HG03432 (cell line): ENCODE results near the gene IL1RL1.

ENCODE experiments used
- ATAC-seq: cut with Tn5 transposase; IDR thresholded peaks from one replicate; pipeline ENCODE4 v1.9.1; 2021; ENCODE audit warnings: mild to moderate bottlenecking, moderate library complexity; ENCODE audit not compliant: unreplicated experiment

IL1RL1 gene

DNA sequence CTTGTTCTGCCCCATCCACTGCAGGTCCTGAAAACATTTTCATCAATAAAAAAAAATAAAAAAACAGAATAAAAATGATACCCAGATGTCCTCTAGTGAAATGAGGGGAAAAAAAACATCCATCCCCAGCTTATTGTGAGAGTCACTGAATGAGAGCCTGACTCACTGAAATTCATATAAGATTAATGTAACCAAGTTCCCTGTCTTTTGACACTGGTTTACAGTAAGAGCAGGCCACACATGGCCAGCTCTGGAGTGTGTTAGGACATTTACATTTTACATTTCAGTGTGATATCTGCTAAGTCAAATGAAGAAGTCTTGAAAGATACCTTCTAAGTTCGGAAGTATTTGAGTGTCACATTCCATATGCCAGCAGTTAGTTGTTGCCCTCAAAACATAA lies 23.1 kb downstream of the IL1RL1 start:
- no peak for ATAC-seq

DNA sequence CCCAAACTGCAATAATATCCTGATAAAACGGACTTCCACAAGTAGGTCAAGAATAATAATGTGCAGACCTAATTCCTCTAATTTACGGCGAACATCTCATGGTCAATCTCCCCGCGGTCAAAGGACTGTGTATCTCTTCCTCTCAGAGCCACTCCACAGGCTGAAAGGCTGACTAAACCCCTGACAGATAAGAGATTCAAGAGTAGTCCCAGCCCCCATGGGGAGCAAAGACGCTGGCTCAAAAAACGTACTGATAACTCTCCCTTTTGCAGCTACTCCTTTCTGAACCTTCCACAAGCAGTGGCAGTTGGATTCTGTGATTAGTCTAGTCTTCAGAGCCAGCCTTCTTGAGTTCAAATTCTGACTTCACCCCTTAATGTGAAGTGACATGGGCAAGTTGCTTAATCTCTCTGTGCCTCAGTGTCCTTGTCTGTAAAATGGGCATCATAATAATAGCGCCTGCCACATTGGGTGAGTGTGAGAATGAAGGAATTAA lies 24.6 kb downstream of the IL1RL1 start:
- no peak for ATAC-seq

DNA sequence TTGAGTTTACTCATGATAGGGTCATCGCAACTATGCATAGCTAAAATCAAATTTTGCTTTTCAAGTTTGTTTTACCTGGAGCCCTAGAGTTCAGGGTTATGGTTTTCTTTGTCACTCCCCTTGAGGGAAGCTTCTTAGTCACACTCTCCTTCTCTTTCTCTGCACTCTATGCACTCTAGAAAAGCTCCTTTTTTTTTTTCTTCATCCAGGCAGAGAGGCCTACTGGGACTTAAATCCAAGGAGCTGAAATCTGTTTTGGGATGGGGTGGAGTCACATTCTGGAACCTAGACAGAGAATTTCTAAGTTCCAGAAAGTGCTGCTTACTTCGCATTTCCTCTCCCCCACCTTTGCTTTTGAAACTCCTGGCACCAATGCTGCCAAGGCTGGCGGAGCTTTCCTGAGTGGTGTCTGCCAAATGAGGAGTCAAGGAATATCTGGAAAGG lies 25.2 kb downstream of the IL1RL1 start:
- no peak for ATAC-seq

DNA sequence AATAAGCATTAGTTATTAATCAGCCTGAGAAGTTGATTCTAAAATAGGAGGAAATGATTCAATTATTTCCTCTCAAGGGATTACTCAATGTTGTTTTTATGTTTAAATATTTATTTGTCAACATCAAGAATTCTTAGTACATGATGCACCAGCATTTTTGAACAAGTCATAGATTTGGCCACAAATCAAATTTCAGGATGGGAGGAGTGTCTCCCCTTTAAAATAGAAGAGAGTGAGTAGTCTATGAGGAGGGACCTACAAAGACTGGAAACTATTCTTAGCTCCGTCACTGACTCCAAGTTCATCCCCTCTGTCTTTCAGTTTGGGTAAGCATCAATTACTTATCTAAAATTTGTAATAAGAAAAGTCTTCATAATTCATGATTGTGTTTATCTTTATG lies 25.6 kb downstream of the IL1RL1 start:
- ATAC-seq = no peak

DNA sequence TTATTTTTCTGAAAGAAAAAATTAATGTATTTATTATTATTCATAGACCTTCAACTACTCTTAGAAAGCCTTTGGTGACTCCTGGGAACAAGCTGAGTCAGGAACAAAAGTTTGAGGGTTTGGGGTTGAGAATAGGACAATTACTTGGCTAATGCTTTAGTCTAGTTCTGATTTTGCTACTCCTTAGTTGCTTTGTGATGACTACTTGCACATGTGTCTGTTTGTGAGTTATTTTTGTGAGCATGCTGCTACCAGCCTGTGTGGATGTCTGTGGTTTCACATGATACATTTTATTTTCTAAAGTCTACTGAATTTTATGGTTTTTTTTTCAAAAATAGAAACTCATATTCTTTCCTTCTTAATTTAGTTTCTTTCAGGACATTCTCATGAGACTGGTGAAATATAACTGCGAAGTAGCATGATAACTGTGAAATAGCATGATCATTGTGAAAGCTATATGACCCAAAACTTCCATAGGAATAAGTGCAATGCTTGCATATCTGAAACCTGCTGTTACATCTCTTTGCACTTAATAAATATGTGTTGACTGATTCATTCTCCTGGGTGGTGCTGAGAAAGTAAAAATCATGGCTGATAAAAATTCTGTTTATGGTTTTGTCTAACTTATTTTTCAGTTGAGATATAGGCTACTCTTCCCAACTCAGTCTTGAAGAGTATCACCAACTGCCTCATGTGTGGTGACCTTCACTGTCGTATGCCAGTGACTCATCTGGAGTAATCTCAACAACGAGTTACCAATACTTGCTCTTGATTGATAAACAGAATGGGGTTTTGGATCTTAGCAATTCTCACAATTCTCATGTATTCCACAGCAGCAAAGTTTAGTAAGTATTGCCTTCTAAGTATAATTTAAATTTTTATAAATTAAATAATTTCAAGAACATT lies 26.4 kb downstream of the IL1RL1 start:
- ATAC-seq = no peak

DNA sequence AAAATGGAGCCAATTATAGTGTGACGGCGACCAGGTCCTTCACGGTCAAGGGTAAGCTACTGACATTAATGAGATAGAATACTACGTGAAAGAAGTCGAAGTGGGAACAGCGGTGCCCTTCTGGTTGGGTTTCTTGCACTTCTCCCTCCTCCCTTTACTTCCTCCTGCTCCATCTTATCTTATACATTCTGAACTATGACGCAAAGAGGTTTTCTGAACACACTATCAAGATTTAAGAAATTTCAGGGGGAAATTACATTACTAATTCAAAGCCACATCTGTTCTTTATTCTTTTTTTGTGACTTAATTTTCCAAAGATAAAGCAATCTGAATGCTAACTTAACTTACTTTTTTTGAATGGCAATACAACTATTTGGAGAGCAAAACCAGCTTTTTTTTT lies 29.4 kb downstream of the IL1RL1 start:
- ATAC-seq = no peak

DNA sequence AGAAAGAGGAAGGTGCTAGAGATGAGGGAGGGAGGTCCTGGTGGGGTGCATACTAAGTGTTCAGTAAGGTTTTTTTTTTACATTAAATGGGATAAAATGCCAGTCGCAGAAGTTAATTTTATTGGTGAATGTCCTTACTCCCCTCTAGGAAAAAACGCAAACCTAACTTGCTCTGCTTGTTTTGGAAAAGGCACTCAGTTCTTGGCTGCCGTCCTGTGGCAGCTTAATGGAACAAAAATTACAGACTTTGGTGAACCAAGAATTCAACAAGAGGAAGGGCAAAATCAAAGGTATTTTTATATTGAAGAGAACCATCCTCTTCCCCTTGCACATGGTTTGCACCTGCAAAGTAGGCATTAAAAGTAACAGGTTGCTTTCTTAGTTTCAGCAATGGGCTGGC lies 31.5 kb downstream of the IL1RL1 start:
- no peak for ATAC-seq

DNA sequence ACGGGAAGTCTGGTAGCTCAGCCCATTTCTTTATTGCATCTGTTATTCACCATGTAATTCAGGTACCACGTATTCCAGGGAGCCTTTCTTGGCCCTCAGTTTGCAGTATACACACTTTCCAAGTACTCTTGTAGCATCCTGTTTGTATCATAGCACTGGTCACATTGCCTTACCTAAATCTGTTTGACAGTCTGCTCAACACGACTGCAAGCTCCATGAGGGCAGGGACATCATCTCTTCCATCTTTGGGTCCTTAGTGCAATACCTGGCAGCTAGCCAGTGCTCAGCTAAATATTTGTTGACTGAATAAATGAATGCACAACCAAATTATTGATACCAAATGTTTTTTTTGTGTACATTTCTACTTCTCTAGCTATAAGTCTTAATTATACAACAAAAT lies 33.0 kb downstream of the IL1RL1 start:
- ATAC-seq = no peak

DNA sequence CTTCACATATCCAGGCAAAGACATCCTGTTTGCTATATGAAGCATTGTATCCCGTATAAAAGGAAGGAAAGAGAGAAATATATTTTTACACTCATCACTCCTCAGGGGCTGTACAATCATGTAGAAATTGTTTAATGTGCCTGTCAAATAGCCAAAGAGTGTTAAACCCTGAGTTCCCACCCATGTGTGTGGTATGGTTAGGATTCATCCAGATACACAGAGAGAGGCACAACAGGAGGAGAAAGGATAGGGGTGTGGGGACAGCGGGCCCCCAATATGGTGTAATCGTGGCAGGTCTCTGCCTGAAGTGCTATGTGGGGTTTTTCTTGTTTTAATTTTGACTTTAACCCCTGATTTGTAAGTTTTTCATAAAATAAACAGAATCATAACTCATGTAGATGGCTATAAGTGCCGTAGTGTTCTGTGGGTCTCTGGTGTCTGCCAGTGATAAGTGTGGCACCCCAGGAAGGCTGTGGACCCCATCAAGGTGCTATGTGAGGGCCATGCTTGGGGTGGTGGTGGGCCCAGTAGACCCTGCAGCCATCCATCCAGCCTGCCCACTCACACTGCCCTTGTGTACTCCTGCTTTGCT lies 34.1 kb downstream of the IL1RL1 start:
- no peak for ATAC-seq

DNA sequence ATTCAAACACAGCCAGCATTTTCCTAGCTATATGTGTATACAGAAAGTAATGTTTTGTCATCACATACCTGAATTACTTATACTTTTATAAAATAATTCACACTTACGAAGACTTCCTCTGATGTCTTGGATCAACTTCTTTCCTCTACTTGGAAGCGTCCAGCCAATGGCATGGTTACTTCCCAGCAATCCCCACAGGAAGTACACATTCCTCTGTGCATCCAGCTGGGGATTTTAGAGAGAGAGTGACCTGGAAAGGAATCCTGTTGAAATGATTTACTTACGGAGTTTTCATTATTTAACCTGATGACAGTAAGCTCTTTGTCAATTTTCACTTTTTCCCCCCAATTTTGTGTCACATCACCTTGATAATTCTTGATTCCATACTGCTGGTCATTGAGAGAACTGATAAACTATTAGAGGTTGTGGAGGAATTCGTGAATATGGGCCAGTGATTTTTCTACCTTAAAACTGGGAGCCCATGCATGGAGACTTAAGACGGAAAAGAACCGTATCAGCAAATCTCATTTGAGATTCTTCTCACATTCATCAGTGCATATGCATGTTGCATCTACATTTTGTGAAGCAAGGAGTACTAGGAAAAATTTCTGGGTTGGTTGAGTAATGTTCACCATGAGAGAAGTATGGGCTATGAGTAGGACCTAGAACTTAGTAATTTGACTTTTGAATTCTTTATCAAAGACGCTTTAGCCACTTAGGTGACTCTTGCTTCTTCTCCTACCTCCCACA lies 35.2 kb downstream of the IL1RL1 start:
- no peak for ATAC-seq

DNA sequence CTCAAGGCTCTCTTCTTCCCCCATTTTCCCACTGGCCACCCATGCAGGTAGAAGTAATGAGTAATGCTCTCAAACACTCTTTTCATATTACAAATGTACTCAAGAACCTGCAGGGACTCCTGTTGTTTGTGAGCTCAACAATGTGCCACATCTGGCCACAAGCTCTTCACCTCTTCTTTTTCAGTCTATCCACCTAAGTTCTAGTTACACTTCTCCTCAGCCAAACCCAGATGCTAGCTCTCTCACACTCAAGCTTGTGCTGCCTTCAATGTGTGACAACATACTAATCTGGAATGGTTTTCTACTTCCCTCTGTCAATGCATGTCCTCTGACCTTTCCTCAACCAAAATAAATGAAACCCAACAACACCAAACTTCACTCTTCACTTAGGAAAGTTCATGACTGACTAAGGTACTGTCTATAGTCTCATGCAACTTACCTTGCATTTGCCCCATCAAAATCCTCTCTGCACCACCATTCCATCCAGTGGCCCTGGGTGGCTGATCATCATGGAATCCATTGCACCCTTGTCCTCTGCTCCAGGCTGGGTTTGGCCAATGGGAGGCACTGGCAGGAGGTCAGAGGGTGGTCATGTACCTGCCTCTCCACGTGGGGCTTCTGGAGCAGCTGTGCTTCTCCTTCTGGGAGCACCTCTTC lies 38.9 kb downstream of the IL1RL1 start:
- ATAC-seq = no peak

DNA sequence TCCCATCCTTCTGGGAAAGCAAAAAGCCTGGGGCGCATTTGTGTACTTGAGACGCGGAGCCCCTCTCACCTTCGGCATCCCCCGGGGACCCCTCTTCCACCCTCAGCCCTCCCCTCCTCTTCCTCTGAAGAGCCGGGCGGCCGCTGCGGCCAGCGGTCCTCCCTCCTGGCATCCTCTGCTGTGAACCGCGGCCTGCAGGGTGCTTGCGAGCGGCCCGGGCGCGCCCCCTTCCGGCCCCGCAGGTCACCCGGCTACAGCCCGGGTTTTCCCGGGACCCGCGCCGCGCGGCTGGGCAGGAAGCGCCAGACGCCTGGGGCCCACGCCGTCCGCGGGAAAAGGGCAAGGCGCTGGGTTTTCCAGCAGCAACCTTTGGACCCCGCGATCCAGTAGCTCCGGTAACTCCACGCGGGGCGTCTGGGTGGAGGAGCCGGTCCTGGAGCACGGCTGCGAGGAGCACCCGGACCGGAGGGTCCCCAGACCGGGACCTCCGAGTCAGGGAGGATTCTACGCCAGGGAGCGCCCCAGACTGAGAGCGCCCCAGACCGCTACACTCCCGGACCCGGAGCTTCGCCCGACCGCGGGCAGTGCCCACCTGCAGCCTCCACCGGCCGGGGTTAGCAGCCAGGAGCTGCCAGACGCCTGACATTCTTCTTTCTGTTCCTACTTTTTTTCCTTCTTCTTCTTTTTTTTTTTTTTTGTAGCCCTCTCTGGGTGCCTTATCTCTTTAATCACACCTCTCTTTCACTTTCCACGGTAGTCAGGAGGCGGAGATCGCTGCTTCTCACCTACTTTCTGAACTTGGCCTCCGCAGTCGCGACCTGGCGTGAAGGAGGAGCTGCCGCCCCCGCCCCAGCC lies 44.4 kb downstream of the IL1RL1 start, which contains the start of gene IL18R1:
Gene IL18R1, plus strand, starts transcription at position 271 of the 855 bp plus-strand sequence. CDS start 6,865 bp downstream, outside the sequence.
- peak; percentile 95 for ATAC-seq

DNA sequence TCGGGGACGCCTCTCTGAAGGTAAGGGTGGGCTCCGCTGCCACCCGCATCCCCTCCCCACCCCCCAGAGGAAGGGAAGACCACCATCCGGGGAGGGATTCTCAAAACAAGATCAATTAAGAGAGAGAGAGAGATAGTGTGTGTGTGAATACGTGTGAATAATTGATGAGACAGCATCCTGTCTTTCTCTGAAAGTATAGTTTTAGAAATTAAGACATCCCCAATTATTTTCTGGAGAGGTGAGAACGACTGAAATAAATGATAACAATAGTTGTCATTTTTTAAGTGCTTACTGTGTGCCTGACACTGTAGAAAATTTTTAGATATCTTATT lies 45.0 kb downstream of the IL1RL1 start:
- ATAC-seq = peak; percentile 12

DNA sequence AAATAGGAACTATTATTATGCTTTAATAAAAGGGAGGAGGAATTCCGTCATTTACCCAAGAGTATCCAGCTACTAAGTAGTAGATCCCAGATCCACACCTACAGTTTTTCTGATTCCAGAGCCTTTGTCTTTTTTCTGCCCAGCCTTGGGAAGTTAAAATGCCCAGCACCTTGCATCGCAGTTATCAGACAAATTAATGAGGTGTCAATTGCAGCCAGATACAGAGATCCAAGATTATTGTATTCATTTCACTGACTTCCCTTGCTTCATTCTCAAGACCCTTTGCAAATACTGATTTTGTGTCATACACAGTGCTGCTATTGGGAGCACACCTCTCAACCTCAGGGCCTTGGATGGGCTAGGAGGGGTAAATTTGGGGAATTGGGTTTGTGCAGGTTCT lies 45.4 kb downstream of the IL1RL1 start:
- ATAC-seq = no peak

DNA sequence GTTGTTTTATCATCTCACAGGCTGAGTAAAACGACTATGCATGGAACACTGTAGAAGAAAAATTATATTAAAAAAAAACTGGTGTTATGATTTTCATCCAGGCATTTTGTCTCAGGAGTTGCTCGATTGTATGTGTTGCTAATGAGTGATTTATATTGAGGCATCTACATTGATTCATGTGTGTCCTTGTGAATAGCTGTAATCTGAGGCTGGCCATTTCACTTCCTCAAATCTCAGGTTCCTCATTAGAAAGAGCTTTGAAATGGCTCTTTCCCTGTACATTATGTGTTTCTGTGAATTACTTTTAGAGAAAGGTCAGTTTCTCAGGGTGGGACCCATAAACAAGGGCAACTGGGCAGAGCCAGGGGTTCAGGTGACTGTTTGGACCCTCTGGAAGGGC lies 46.6 kb downstream of the IL1RL1 start:
- no peak for ATAC-seq

DNA sequence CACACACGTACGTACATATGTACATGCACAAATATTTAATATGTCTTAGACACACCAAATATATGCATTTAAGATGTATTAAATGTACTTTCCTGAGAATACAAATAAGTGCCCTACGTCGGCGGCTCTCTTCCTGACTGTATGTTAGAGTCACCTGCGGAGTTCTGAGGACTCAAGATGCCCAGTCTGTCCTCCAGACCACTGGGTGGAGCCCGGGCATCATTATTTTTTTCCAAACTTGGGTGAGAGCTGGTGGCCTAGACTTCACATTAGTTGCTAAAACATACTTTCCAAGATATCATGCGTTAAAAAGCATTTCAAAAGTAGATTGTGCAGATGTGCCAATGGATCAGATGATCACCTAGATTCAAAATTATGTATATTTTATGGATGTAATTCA lies 47.1 kb downstream of the IL1RL1 start:
- ATAC-seq = no peak

DNA sequence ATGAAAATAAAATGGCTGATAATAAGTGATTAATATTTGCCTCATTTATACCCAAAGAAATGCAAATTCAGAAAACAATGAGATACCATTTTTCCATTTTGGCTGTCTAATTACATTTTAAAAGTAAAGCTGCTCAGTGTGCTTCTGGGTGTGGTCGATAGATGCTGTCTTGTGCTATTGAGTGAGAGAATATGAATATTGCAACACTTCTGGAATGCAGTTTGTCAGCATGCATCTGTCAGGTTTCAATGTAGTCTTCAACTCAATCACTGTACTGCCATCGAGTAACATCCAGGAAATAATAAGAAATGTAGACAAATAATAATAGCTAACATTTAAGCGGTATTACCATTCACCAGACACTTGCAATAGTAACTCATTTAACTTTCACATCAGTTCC lies 48.2 kb downstream of the IL1RL1 start:
- no peak for ATAC-seq

DNA sequence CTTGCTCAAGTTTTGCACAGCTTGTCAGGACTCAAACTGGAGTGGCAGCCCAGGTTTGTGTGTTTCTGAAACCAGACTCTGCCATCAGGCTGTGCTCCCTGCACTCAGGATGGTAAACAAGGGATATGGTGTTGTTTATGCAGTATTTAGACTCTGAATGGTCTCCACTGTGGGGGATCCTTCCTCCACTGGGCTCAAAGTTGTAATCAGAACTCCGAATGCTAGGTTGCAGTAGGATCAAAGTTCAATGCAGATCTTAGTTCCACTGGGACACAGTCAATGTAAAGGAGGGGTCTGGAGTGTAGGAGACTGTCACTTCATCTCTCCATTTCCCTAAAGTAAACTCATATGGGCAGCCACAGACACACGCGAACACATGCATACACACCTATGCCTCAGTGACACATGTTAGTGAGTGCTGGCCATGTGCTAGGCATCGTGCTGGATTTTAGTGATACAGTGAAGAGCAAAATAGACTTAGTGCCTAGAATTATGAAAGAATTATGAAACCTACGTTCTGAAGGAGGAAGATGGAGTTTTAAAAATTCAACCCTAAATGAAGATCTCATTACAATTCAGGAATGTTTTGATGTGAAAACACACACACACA lies 50.4 kb downstream of the IL1RL1 start:
- ATAC-seq = no peak

DNA sequence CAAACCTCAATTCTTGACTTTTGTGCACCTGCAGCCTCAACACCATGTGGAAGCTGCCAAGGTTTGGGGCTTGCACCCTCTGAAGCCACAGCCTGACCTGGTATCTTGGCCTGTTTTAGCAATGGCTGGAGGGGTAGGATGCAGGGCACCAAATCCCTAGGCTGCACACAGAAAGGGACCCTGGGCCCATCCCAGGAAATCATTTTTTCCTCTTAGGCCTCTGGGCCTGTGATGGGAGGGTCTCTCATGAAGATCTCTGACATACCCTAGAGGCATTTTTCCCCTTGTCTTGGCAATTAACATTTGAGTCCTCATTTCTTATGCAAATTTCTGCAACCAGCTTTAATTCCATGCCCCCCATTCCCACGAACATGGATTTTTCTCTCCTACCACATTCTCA lies 54.4 kb downstream of the IL1RL1 start:
- ATAC-seq = no peak
